ENCODE measurements around the gene C4BPA. TPM values are rescaled to one million over a fixed set of nuclear protein-coding genes. Genes with fewer than 3 reads are reported as not detected.
A peak's percentile ranks its signal among the peaks of the same experiment; 100 is the strongest.

C4BPA gene
- total and polyA plus RNA-seq, 9 of the 15 experiments (the other 6 are each of a cell fraction or from before 2014, with no cell fraction given): 0.04 to 0.22 (median 0.11) TPM; not detected in 3

DNA sequence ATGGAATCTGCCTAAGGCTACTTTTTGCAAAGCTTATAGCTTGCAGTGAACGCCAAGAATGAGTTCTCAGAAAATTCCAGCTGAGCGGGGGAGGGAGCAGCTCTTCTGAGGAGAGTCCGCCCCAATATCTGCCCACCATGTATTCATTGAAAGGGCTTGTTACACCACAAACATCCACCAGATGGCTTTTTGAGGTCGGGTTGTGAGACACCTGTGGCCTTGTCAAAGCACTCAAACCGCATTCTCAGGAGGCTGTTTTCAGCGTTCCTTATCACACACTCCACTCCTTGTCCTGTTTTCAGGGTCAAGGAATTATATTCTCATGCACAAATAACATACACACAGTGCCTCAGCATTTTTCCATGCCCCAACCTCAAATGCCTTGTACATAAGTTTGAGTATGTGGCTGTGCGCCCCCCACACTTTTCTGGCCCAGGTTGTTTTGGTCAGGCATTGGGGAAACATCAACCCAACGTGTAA, 19.3 kb upstream of the C4BPA start (continued):
- TF ChIP-seq, protein P1, sequence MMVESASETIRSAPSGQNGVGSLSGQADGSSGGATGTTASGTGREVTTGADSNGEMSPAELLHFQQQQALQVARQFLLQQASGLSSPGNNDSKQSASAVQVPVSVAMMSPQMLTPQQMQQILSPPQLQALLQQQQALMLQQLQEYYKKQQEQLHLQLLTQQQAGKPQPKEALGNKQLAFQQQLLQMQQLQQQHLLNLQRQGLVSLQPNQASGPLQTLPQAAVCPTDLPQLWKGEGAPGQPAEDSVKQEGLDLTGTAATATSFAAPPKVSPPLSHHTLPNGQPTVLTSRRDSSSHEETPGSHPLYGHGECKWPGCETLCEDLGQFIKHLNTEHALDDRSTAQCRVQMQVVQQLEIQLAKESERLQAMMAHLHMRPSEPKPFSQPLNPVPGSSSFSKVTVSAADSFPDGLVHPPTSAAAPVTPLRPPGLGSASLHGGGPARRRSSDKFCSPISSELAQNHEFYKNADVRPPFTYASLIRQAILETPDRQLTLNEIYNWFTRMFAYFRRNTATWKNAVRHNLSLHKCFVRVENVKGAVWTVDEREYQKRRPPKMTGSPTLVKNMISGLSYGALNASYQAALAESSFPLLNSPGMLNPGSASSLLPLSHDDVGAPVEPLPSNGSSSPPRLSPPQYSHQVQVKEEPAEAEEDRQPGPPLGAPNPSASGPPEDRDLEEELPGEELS (CRISPR knock-in tag; IDR thresholded peaks at IDR 0.05; ENCODE audit: borderline replicate concordance): no peak
- TF ChIP-seq MYC (IDR thresholded peaks at IDR 0.05; ENCODE audit: low read depth, low read length) (peak; percentile 54), MYC (CRISPR knock-in tag; IDR thresholded peaks at IDR 0.05; ENCODE audit: borderline replicate concordance, low read depth) (no peak), SRSF9 (IDR thresholded peaks at IDR 0.05; ENCODE audit: borderline replicate concordance, low read depth, low read length) (no peak), KDM5B (IDR thresholded peaks at IDR 0.05; ENCODE audit: insufficient replicate concordance, low read depth, low read length) (no peak), ZBTB17 (CRISPR knock-in tag; IDR thresholded peaks at IDR 0.05) (peak; percentile 74), EZH2 (IDR thresholded peaks at IDR 0.05; ENCODE audit: borderline replicate concordance, low read depth, low read length) (no peak), DIDO1 (tag; IDR thresholded peaks at IDR 0.05; ENCODE audit: low read depth) (no peak), CBX2 (IDR thresholded peaks at IDR 0.05; ENCODE audit: insufficient read depth, low read length, poor library complexity, severe bottlenecking) (no peak), BCOR (IDR thresholded peaks at IDR 0.05) (no peak), CCNT2 (IDR thresholded peaks at IDR 0.05; ENCODE audit: borderline replicate concordance, extremely low read depth, insufficient read length, low read depth, low read length) (no peak), ESRRA (IDR thresholded peaks at IDR 0.05; ENCODE audit: borderline replicate concordance, low read depth) (peak; percentile 92; the same call in 1 of the 2 replicates), CHD2 (IDR thresholded peaks at IDR 0.05; ENCODE audit: low read depth, low read length) (no peak), CXXC5 (CRISPR knock-in tag; IDR thresholded peaks at IDR 0.05) (peak; percentile 80), POLR2AphosphoS2 (IDR thresholded peaks at IDR 0.05; ENCODE audit: low read length) (no peak)
- TF ChIP-seq, protein P2, sequence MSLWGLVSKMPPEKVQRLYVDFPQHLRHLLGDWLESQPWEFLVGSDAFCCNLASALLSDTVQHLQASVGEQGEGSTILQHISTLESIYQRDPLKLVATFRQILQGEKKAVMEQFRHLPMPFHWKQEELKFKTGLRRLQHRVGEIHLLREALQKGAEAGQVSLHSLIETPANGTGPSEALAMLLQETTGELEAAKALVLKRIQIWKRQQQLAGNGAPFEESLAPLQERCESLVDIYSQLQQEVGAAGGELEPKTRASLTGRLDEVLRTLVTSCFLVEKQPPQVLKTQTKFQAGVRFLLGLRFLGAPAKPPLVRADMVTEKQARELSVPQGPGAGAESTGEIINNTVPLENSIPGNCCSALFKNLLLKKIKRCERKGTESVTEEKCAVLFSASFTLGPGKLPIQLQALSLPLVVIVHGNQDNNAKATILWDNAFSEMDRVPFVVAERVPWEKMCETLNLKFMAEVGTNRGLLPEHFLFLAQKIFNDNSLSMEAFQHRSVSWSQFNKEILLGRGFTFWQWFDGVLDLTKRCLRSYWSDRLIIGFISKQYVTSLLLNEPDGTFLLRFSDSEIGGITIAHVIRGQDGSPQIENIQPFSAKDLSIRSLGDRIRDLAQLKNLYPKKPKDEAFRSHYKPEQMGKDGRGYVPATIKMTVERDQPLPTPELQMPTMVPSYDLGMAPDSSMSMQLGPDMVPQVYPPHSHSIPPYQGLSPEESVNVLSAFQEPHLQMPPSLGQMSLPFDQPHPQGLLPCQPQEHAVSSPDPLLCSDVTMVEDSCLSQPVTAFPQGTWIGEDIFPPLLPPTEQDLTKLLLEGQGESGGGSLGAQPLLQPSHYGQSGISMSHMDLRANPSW (CRISPR knock-in tag; IDR thresholded peaks at IDR 0.05): 0 out of 2 replicates have a peak, but pooled peaks have one; percentile 24
- TF ChIP-seq, protein P3, sequence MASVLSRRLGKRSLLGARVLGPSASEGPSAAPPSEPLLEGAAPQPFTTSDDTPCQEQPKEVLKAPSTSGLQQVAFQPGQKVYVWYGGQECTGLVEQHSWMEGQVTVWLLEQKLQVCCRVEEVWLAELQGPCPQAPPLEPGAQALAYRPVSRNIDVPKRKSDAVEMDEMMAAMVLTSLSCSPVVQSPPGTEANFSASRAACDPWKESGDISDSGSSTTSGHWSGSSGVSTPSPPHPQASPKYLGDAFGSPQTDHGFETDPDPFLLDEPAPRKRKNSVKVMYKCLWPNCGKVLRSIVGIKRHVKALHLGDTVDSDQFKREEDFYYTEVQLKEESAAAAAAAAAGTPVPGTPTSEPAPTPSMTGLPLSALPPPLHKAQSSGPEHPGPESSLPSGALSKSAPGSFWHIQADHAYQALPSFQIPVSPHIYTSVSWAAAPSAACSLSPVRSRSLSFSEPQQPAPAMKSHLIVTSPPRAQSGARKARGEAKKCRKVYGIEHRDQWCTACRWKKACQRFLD (CRISPR knock-in tag; IDR thresholded peaks at IDR 0.05): no peak
- TF ChIP-seq, protein P4, sequence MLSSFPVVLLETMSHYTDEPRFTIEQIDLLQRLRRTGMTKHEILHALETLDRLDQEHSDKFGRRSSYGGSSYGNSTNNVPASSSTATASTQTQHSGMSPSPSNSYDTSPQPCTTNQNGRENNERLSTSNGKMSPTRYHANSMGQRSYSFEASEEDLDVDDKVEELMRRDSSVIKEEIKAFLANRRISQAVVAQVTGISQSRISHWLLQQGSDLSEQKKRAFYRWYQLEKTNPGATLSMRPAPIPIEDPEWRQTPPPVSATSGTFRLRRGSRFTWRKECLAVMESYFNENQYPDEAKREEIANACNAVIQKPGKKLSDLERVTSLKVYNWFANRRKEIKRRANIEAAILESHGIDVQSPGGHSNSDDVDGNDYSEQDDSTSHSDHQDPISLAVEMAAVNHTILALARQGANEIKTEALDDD (IDR thresholded peaks at IDR 0.05): no peak; the same call in 1 of the 2 replicates
- TF ChIP-seq, protein P5, sequence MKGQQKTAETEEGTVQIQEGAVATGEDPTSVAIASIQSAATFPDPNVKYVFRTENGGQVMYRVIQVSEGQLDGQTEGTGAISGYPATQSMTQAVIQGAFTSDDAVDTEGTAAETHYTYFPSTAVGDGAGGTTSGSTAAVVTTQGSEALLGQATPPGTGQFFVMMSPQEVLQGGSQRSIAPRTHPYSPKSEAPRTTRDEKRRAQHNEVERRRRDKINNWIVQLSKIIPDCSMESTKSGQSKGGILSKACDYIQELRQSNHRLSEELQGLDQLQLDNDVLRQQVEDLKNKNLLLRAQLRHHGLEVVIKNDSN (CRISPR knock-in tag; IDR thresholded peaks at IDR 0.05): no peak

Data from K562 (cell line).